Measurements from ENCODE around the gene VPS8. TPM values are rescaled to one million over a fixed set of nuclear protein-coding genes. Genes with fewer than 3 reads are reported as not detected.
A peak's percentile ranks its signal among the peaks of the same experiment; 100 is the strongest.

VPS8 gene
- 31.4 and 35.4 TPM in 2 replicates for total RNA-seq (2014; rRNA removed; shearing (Covaris generic))

GRCh38 chr3:184811999-184812661 is at the start of gene VPS8:
TSS of gene VPS8 (plus strand) at chr3:184812166. CDS start at chr3:184824633, 12,467 bp downstream.
- peak; percentile 97 for DNase-seq (ENCODE audit: low read depth)

- DNase-seq (ENCODE audit: low read depth) = no peak
These were observed 47.8 kb upstream of the VPS8 start for GRCh38 chr3:184764191-184764590.

- DNase-seq (ENCODE audit: low read depth) = no peak
These were observed 46.8 kb upstream of the VPS8 start for GRCh38 chr3:184765047-184765729.

GRCh38 chr3:184765730-184766074 is 46.3 kb upstream of the VPS8 start:
- DNase-seq (ENCODE audit: low read depth) = no peak

- DNase-seq (ENCODE audit: low read depth) = no peak
These were observed 45.3 kb upstream of the VPS8 start for GRCh38 chr3:184766555-184767261.

GRCh38 chr3:184767377-184767776 is 44.6 kb upstream of the VPS8 start:
- no peak for DNase-seq (ENCODE audit: low read depth)

- DNase-seq (ENCODE audit: low read depth) = no peak
These were observed 42.4 kb upstream of the VPS8 start for GRCh38 chr3:184769382-184770170.

GRCh38 chr3:184770541-184770940 is 41.4 kb upstream of the VPS8 start:
- DNase-seq (ENCODE audit: low read depth) = no peak

GRCh38 chr3:184771301-184772127 is 40.5 kb upstream of the VPS8 start:
- no peak for DNase-seq (ENCODE audit: low read depth)

- DNase-seq (ENCODE audit: low read depth) = no peak
These were observed 39.2 kb upstream of the VPS8 start for GRCh38 chr3:184772667-184773272.

GRCh38 chr3:184773283-184774186 is 38.4 kb upstream of the VPS8 start:
- no peak for DNase-seq (ENCODE audit: low read depth)

- DNase-seq (ENCODE audit: low read depth) = no peak
These were observed 35.0 kb upstream of the VPS8 start for GRCh38 chr3:184776916-184777315.

GRCh38 chr3:184777566-184778356 is 34.2 kb upstream of the VPS8 start:
- DNase-seq (ENCODE audit: low read depth) = peak; percentile 90

- DNase-seq (ENCODE audit: low read depth) = no peak
These were observed 33.3 kb upstream of the VPS8 start for GRCh38 chr3:184778426-184779332.

GRCh38 chr3:184780981-184781515 is 30.9 kb upstream of the VPS8 start:
- DNase-seq (ENCODE audit: low read depth) = no peak

- no peak for DNase-seq (ENCODE audit: low read depth)
These were observed 30.2 kb upstream of the VPS8 start for GRCh38 chr3:184781801-184782200.

GRCh38 chr3:184783319-184783718 is 28.6 kb upstream of the VPS8 start:
- DNase-seq (ENCODE audit: low read depth) = no peak
